Measurements from ENCODE around the gene KBTBD4. TPM values are rescaled to one million over a fixed set of nuclear protein-coding genes. Genes with fewer than 3 reads are reported as not detected.

KBTBD4 gene
- total and polyA plus RNA-seq, 2 of the 8 experiments (the other 6 are each of a cell fraction or from before 2014, with no cell fraction given) = 12.0 to 19.5 TPM

DNA sequence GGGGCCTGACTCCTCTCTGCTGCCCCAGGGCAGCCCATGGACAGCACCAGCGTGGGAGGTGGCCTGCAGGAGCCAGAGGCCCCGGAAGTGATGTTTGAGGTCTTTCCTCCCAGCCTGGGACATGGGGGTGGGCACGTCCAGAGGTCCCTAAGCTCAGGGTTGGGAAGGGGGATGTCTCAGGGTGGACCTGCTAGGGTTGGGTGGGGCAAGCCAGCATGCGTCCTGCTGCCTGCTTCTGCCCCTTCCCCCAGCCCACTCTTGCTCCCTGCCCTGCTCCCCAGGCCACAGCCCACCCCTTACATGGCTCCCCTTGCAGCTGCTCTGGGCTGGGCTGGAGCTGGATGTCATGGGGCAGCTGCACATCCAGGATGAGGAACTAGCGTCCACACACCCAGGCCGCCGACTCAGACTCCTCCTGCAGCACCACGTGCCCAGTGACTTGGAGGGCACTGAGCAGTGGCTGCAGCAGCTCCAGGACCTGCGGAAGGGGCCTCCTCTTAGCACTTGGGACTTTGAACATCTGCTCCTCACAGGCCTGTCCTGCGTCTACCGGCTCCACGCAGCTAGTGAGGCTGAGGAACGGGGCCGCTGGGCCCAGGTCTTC, 9.1 kb upstream of the KBTBD4 start (continued):
- TF ChIP-seq, protein P1, sequence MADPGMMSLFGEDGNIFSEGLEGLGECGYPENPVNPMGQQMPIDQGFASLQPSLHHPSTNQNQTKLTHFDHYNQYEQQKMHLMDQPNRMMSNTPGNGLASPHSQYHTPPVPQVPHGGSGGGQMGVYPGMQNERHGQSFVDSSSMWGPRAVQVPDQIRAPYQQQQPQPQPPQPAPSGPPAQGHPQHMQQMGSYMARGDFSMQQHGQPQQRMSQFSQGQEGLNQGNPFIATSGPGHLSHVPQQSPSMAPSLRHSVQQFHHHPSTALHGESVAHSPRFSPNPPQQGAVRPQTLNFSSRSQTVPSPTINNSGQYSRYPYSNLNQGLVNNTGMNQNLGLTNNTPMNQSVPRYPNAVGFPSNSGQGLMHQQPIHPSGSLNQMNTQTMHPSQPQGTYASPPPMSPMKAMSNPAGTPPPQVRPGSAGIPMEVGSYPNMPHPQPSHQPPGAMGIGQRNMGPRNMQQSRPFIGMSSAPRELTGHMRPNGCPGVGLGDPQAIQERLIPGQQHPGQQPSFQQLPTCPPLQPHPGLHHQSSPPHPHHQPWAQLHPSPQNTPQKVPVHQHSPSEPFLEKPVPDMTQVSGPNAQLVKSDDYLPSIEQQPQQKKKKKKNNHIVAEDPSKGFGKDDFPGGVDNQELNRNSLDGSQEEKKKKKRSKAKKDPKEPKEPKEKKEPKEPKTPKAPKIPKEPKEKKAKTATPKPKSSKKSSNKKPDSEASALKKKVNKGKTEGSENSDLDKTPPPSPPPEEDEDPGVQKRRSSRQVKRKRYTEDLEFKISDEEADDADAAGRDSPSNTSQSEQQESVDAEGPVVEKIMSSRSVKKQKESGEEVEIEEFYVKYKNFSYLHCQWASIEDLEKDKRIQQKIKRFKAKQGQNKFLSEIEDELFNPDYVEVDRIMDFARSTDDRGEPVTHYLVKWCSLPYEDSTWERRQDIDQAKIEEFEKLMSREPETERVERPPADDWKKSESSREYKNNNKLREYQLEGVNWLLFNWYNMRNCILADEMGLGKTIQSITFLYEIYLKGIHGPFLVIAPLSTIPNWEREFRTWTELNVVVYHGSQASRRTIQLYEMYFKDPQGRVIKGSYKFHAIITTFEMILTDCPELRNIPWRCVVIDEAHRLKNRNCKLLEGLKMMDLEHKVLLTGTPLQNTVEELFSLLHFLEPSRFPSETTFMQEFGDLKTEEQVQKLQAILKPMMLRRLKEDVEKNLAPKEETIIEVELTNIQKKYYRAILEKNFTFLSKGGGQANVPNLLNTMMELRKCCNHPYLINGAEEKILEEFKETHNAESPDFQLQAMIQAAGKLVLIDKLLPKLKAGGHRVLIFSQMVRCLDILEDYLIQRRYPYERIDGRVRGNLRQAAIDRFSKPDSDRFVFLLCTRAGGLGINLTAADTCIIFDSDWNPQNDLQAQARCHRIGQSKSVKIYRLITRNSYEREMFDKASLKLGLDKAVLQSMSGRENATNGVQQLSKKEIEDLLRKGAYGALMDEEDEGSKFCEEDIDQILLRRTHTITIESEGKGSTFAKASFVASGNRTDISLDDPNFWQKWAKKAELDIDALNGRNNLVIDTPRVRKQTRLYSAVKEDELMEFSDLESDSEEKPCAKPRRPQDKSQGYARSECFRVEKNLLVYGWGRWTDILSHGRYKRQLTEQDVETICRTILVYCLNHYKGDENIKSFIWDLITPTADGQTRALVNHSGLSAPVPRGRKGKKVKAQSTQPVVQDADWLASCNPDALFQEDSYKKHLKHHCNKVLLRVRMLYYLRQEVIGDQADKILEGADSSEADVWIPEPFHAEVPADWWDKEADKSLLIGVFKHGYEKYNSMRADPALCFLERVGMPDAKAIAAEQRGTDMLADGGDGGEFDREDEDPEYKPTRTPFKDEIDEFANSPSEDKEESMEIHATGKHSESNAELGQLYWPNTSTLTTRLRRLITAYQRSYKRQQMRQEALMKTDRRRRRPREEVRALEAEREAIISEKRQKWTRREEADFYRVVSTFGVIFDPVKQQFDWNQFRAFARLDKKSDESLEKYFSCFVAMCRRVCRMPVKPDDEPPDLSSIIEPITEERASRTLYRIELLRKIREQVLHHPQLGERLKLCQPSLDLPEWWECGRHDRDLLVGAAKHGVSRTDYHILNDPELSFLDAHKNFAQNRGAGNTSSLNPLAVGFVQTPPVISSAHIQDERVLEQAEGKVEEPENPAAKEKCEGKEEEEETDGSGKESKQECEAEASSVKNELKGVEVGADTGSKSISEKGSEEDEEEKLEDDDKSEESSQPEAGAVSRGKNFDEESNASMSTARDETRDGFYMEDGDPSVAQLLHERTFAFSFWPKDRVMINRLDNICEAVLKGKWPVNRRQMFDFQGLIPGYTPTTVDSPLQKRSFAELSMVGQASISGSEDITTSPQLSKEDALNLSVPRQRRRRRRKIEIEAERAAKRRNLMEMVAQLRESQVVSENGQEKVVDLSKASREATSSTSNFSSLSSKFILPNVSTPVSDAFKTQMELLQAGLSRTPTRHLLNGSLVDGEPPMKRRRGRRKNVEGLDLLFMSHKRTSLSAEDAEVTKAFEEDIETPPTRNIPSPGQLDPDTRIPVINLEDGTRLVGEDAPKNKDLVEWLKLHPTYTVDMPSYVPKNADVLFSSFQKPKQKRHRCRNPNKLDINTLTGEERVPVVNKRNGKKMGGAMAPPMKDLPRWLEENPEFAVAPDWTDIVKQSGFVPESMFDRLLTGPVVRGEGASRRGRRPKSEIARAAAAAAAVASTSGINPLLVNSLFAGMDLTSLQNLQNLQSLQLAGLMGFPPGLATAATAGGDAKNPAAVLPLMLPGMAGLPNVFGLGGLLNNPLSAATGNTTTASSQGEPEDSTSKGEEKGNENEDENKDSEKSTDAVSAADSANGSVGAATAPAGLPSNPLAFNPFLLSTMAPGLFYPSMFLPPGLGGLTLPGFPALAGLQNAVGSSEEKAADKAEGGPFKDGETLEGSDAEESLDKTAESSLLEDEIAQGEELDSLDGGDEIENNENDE (IDR thresholded peaks at IDR 0.05; ENCODE audit: insufficient replicate concordance, low read length) = no peak
- TF ChIP-seq ZNF274 (IDR thresholded peaks at IDR 0.05; ENCODE audit: borderline replicate concordance, extremely low read depth, low read length) = no peak
- no peak for TF ChIP-seq HDAC2 (IDR thresholded peaks at IDR 0.05; ENCODE audit: borderline replicate concordance in 1 of 2, low read depth in 2 of 2, low read length in 2 of 2)
- no peak for TF ChIP-seq PHF8 (conservative IDR thresholded peaks at IDR 0.05; ENCODE audit: low read depth, low read length)
- no peak for TF ChIP-seq TAF7 (optimal IDR thresholded peaks at IDR 0.05; ENCODE audit: borderline replicate concordance, low read depth, low read length)
- no peak for TF ChIP-seq GTF2F1 (IDR thresholded peaks at IDR 0.05; ENCODE audit: borderline replicate concordance, low read depth, low read length)
- no peak for TF ChIP-seq EGR1 (IDR thresholded peaks at IDR 0.05; ENCODE audit: borderline replicate concordance, low read depth, low read length)
- no peak for TF ChIP-seq SP2 (IDR thresholded peaks at IDR 0.05; ENCODE audit: low read length)
- TF ChIP-seq POLR2A (IDR thresholded peaks at IDR 0.05; ENCODE audit: control extremely low read depth in 1 of 2, low read depth in 2 of 2, low read length in 2 of 2) = no peak
- TF ChIP-seq SUZ12 (IDR thresholded peaks at IDR 0.05; ENCODE audit: low read length) = no peak
- TF ChIP-seq FOSL1 (IDR thresholded peaks at IDR 0.05; ENCODE audit: insufficient read depth, low read depth, low read length) = no peak
